WTC11 (cell line): Measurements from ENCODE around the gene MRAP. TPM values are rescaled to one million over a fixed set of nuclear protein-coding genes. Genes with fewer than 3 reads are reported as not detected.

Experiments used
- ATAC-seq: fragments of 200-7000 bp; cut with Tn5 transposase; 2 replicates; pipeline ENCODE4 v1.10.0; 2021; ENCODE audit warnings: mild to moderate bottlenecking, moderate library complexity
- Bru-seq: library from RNA; stranded (reverse); fragments of 400-500 nt; gene quantifications from one replicate; lab custom pipeline; 2021; lab: Mats Ljungman, UMichigan
- CTCF ChIA-PET: fragments of 300-600 bp; sonication (Branson Sonifier 250); formaldehyde crosslinking; loops from one replicate; lab custom pipeline; 2021; ENCODE audit warnings: antibody characterized with exemption; lab: Charles Lee
- POLR2A ChIA-PET: fragments of 350-600 bp; sonication (Branson Sonifier 250); formaldehyde crosslinking; loops from one replicate; lab custom pipeline; 2021; ENCODE audit warnings: antibody characterized with exemption; lab: Charles Lee
- DNase-seq: peaks from one replicate; pipeline ENCODE4 v3.0.0; 2021; ENCODE audit warnings: low spot score
- H3K27ac Mint-ChIP-seq: 2 replicates; pipeline ENCODE4 v1.8.0; 2021; ENCODE audit warnings: mixed read lengths
- H3K27me3 Mint-ChIP-seq: 2 replicates; pipeline ENCODE4 v1.8.0; 2021; ENCODE audit warnings: low read depth, mild to moderate bottlenecking, moderate library complexity, mixed read lengths
- H3K36me3 Mint-ChIP-seq: 2 replicates; pipeline ENCODE4 v1.8.0; 2021; ENCODE audit warnings: mixed read lengths
- H3K4me1 Mint-ChIP-seq: 2 replicates; pipeline ENCODE4 v1.8.0; 2022; ENCODE audit warnings: mixed read lengths
- H3K4me3 Mint-ChIP-seq: 2 replicates; pipeline ENCODE4 v1.8.0; 2021; ENCODE audit warnings: mild to moderate bottlenecking, moderate library complexity, mixed read lengths
- H3K9me3 Mint-ChIP-seq: 2 replicates; pipeline ENCODE4 v1.8.0; 2021; ENCODE audit warnings: mixed read lengths
- CTCF ChIP-seq: fragments of 200-600 bp; IDR thresholded peaks from 2 replicates; pipeline ENCODE4 v1.8.0; 2022; ENCODE audit warnings: antibody characterized with exemption
- FOXP4 ChIP-seq: sonication (generic); formaldehyde crosslinking; IDR thresholded peaks from 2 replicates; pipeline ENCODE4 v1.8.0; 2022; ENCODE audit warnings: mild to moderate bottlenecking, missing genetic modification reagents
- GRHL2 ChIP-seq: fragments of 250-450 bp; sonication (Bioruptor Pico); IDR thresholded peaks from 2 replicates; pipeline ENCODE4 v1.8.0; 2022; ENCODE audit warnings: mild to moderate bottlenecking, moderate library complexity; ENCODE audit not compliant: insufficient replicate concordance, severe bottlenecking
- NFATC4 ChIP-seq: fragments of 250-450 bp; sonication (Bioruptor Pico); IDR thresholded peaks from 2 replicates; pipeline ENCODE4 v1.9.0; 2021; ENCODE audit warnings: mild to moderate bottlenecking
- NFYB ChIP-seq: sonication (generic); formaldehyde crosslinking; conservative IDR thresholded peaks from 2 replicates; pipeline ENCODE4 v1.8.0; 2022; ENCODE audit warnings: low read depth, missing genetic modification reagents
- NR1H2 ChIP-seq: sonication (generic); formaldehyde crosslinking; IDR thresholded peaks from 2 replicates; pipeline ENCODE4 v1.9.0; 2021; ENCODE audit warnings: mild to moderate bottlenecking, moderate library complexity, missing genetic modification reagents
- OVOL2 ChIP-seq: fragments of 250-450 bp; sonication (Bioruptor Pico); IDR thresholded peaks from 2 replicates; pipeline ENCODE4 v1.9.0; 2021; ENCODE audit warnings: mild to moderate bottlenecking, borderline replicate concordance
- SMAD4 ChIP-seq: sonication (generic); formaldehyde crosslinking; IDR thresholded peaks from 2 replicates; pipeline ENCODE4 v1.8.0; 2022; ENCODE audit warnings: mild to moderate bottlenecking, missing genetic modification reagents
- ZBTB21 ChIP-seq: sonication (generic); formaldehyde crosslinking; IDR thresholded peaks from 2 replicates; pipeline ENCODE4 v1.8.1; 2023; ENCODE audit warnings: mild to moderate bottlenecking, missing genetic modification reagents, borderline replicate concordance
- long read RNA-seq, 3 experiments: library from RNA in 1 of 3; library from capped mRNA in 1 of 3; library from polyadenylated mRNA in 1 of 3; unstranded in 2 of 3; stranded (forward) in 1 of 3; transcript quantifications; one replicate each; pipeline ENCODE4 v2.0.0, GENCODE V29; 2021
- total RNA-seq: library from RNA; stranded (reverse); gene quantifications from 3 replicates; pipeline ENCODE4 v1.2.3, GENCODE V29; 2021
- TF ChIP-seq, protein P1 (sequence below): fragments of 250-450 bp; sonication (Bioruptor Pico); conservative IDR thresholded peaks from 2 replicates; pipeline ENCODE4 v1.9.0; 2021; ENCODE audit warnings: mild to moderate bottlenecking
- TF ChIP-seq, protein P2 (sequence below): sonication (generic); formaldehyde crosslinking; IDR thresholded peaks from 2 replicates; pipeline ENCODE4 v1.8.0; 2023; ENCODE audit warnings: missing genetic modification reagents, mild to moderate bottlenecking, borderline replicate concordance
- TF ChIP-seq, protein P3 (sequence below): sonication (generic); formaldehyde crosslinking; IDR thresholded peaks from 2 replicates; pipeline ENCODE4 v1.8.1; 2022; ENCODE audit warnings: low read depth, missing genetic modification reagents, borderline replicate concordance
- TF ChIP-seq, protein P4 (sequence below): fragments of 250-450 bp; sonication (Bioruptor Pico); IDR thresholded peaks from 2 replicates; pipeline ENCODE4 v1.9.0; 2021; ENCODE audit warnings: mild to moderate bottlenecking

The MRAP gene
- total RNA-seq, result not detected in 3 replicates
- Bru-seq, nascent RNA, result not detected
- long read RNA-seq, experiment 1, partial matches to known transcripts, result 0 of 1 reads
- long read RNA-seq, experiment 1, other reads (novel, unspliced or antisense), result 1 of 1 reads
- long read RNA-seq, experiment 2, result 0 reads
- long read RNA-seq, experiment 3, result 0 reads

- H3K9me3 Mint-ChIP-seq, result 0 out of 2 replicates have a peak, but pooled peaks cover 11% of the 10 kb centered on the region
- ChIA-PET POLR2A (no interaction called here), CTCF (no interaction called here)
- H3K4me1 Mint-ChIP-seq, result no peaks in the 10 kb centered on the region
- H3K27ac Mint-ChIP-seq, result no peak within 1 kb of the TSS
- ATAC-seq (no peak), DNase-seq (no peak)
- H3K27me3 Mint-ChIP-seq, result no peaks in the 10 kb centered on the region
- H3K36me3 Mint-ChIP-seq, result peaks cover 14% of the 10 kb centered on the region
- TF ChIP-seq, protein P1, sequence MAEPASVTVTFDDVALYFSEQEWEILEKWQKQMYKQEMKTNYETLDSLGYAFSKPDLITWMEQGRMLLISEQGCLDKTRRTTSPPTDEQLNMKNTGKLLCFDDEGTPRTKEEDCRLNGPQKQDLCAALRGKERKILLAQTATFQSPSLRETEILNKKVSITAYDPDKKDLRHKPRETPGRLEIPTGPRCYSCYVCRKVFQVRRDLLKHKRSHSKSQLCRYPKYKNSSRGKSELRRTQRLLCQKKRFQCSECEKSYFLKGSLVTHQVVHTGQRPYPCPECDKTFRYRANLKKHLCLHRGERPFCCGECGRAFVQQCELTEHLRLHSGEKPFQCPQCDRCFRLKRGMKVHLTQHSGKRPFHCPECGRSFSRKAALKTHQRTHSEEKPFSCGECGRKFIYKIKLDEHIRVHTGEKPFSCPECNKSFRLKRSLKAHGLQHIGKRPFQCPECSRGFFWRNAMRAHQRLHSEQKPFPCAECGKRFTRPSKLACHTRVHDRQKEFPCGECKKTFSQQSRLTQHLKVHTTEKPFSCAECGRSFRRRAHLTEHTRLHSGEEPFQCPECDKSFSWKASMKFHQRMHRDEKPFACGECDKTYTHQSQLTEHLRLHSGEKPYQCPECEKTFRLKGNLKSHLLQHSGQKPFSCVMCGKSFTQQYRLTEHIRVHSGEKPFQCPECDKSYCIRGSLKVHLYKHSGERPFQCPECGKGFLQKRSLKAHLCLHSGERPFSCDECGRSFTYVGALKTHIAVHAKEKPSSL (CRISPR knock-in tag), result no peak
- no peak within 1 kb of the TSS for H3K4me3 Mint-ChIP-seq
These were observed at the start of gene MRAP for GRCh38 chr21:32298658-32299081. Gene MRAP (plus strand): TSS chr21:32298855. CDS start chr21:32298972, 117 bp downstream.

- POLR2A ChIA-PET, result no interaction called here
- TF ChIP-seq CTCF (no peak), ZBTB21 (CRISPR knock-in tag) (no peak), SMAD4 (CRISPR knock-in tag) (no peak), NFATC4 (CRISPR knock-in tag) (no peak), OVOL2 (CRISPR knock-in tag) (no peak), NFYB (CRISPR knock-in tag) (no peak), GRHL2 (CRISPR knock-in tag) (no peak), FOXP4 (CRISPR knock-in tag) (no peak), NR1H2 (CRISPR knock-in tag) (no peak)
- TF ChIP-seq, protein P2, sequence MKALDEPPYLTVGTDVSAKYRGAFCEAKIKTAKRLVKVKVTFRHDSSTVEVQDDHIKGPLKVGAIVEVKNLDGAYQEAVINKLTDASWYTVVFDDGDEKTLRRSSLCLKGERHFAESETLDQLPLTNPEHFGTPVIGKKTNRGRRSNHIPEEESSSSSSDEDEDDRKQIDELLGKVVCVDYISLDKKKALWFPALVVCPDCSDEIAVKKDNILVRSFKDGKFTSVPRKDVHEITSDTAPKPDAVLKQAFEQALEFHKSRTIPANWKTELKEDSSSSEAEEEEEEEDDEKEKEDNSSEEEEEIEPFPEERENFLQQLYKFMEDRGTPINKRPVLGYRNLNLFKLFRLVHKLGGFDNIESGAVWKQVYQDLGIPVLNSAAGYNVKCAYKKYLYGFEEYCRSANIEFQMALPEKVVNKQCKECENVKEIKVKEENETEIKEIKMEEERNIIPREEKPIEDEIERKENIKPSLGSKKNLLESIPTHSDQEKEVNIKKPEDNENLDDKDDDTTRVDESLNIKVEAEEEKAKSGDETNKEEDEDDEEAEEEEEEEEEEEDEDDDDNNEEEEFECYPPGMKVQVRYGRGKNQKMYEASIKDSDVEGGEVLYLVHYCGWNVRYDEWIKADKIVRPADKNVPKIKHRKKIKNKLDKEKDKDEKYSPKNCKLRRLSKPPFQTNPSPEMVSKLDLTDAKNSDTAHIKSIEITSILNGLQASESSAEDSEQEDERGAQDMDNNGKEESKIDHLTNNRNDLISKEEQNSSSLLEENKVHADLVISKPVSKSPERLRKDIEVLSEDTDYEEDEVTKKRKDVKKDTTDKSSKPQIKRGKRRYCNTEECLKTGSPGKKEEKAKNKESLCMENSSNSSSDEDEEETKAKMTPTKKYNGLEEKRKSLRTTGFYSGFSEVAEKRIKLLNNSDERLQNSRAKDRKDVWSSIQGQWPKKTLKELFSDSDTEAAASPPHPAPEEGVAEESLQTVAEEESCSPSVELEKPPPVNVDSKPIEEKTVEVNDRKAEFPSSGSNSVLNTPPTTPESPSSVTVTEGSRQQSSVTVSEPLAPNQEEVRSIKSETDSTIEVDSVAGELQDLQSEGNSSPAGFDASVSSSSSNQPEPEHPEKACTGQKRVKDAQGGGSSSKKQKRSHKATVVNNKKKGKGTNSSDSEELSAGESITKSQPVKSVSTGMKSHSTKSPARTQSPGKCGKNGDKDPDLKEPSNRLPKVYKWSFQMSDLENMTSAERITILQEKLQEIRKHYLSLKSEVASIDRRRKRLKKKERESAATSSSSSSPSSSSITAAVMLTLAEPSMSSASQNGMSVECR (CRISPR knock-in tag), result no peak
- TF ChIP-seq, protein P3, sequence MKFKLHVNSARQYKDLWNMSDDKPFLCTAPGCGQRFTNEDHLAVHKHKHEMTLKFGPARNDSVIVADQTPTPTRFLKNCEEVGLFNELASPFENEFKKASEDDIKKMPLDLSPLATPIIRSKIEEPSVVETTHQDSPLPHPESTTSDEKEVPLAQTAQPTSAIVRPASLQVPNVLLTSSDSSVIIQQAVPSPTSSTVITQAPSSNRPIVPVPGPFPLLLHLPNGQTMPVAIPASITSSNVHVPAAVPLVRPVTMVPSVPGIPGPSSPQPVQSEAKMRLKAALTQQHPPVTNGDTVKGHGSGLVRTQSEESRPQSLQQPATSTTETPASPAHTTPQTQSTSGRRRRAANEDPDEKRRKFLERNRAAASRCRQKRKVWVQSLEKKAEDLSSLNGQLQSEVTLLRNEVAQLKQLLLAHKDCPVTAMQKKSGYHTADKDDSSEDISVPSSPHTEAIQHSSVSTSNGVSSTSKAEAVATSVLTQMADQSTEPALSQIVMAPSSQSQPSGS (CRISPR knock-in tag), result no peak
- TF ChIP-seq, protein P4, sequence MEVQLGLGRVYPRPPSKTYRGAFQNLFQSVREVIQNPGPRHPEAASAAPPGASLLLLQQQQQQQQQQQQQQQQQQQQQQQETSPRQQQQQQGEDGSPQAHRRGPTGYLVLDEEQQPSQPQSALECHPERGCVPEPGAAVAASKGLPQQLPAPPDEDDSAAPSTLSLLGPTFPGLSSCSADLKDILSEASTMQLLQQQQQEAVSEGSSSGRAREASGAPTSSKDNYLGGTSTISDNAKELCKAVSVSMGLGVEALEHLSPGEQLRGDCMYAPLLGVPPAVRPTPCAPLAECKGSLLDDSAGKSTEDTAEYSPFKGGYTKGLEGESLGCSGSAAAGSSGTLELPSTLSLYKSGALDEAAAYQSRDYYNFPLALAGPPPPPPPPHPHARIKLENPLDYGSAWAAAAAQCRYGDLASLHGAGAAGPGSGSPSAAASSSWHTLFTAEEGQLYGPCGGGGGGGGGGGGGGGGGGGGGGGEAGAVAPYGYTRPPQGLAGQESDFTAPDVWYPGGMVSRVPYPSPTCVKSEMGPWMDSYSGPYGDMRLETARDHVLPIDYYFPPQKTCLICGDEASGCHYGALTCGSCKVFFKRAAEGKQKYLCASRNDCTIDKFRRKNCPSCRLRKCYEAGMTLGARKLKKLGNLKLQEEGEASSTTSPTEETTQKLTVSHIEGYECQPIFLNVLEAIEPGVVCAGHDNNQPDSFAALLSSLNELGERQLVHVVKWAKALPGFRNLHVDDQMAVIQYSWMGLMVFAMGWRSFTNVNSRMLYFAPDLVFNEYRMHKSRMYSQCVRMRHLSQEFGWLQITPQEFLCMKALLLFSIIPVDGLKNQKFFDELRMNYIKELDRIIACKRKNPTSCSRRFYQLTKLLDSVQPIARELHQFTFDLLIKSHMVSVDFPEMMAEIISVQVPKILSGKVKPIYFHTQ (CRISPR knock-in tag), result no peak
These were observed 49.0 kb upstream of the MRAP start for GRCh38 chr21:32249511-32250280.

More at GRCh38 chr21:32249511-32250280, 49.0 kb upstream of the MRAP start:
- ATAC-seq (no peak), DNase-seq (no peak)
- Mint-ChIP-seq H3K27me3 (no peaks in the 10 kb centered on the region; the same call in 1 of the 2 replicates), H3K4me3 (no peak overlapping the region), H3K27ac (no peak overlapping the region), H3K4me1 (peaks cover 10% of the 10 kb centered on the region; the same call in 1 of the 2 replicates), H3K9me3 (peaks cover 8% of the 10 kb centered on the region; the same call in 1 of the 2 replicates), H3K36me3 (no peaks in the 10 kb centered on the region)
- CTCF ChIA-PET, result interaction anchor here (2.5 kb wide), 1 partner anchor 9 kb away, joined by 10 read pairs; no protein-coding TSS in a partner anchor
